Heart left ventricle (tissue), 16 donors: ENCODE measurements around the gene OR1I1. TPM values are rescaled to one million over a fixed set of nuclear protein-coding genes. Genes with fewer than 3 reads are reported as not detected.
"Not testable (repeated sequence)": the region's sequence is repeated elsewhere in the genome, so short reads cannot be mapped to it uniquely, and the experiment has no call there.

Experiments used
- ATAC-seq, 4 donors: fragments of 200-7000 bp; cut with Tn5 transposase; one replicate each; pipeline ENCODE4 v1.9.1; 2020 to 2022; ENCODE audit warnings: moderate library complexity in 4 of 4, mild to moderate bottlenecking in 3 of 4, moderate number of reproducible peaks in 1 of 4
- DNase-seq, 5 donors: peaks; one replicate each; pipeline ENCODE4 v3.0.0-alpha.2; 2020
- H3K27ac ChIP-seq, 12 donors: fragments of 200-600 bp; sonication (generic) in 4 of 12; one replicate each; pipeline versions ENCODE4 v1.5.0 to v1.8.0; 2016 to 2022; ENCODE audit warnings: mild to moderate bottlenecking in 2 of 12
- H3K27me3 ChIP-seq, 9 donors: fragments of 200-600 bp; sonication (generic) in 2 of 9; one replicate each; pipeline versions ENCODE4 v1.5.1 to v1.8.0; 2016 to 2022; ENCODE audit warnings: mild to moderate bottlenecking in 3 of 9
- H3K36me3 ChIP-seq, 9 donors: fragments of 200-600 bp; sonication (generic) in 2 of 9; one replicate each; pipeline versions ENCODE4 v1.5.0 to v1.8.0; 2018 to 2022; ENCODE audit warnings: mild to moderate bottlenecking in 2 of 9
- H3K4me1 ChIP-seq, 12 donors: fragments of 200-600 bp; sonication (generic) in 4 of 12; one replicate each; pipeline versions ENCODE4 v1.5.0 to v1.8.0; 2016 to 2022; ENCODE audit warnings: mild to moderate bottlenecking in 3 of 12
- H3K4me3 ChIP-seq, 12 donors: fragments of 200-600 bp; sonication (generic) in 4 of 12; one replicate each; pipeline versions ENCODE4 v1.5.0 to v1.8.0; 2017 to 2022; ENCODE audit warnings: mild to moderate bottlenecking in 9 of 12, moderate library complexity in 4 of 12
- H3K9me3 ChIP-seq, 12 donors: fragments of 200-600 bp; sonication (generic) in 4 of 12; one replicate each; pipeline versions ENCODE4 v1.5.0 to v1.8.0; 2016 to 2022; ENCODE audit warnings: mild to moderate bottlenecking in 1 of 12
- POLR2A ChIP-seq, 2 donors: fragments of 450-650 bp; IDR thresholded peaks; one replicate each; pipeline ENCODE4 v1.6.1; 2017; ENCODE audit warnings: antibody characterized with exemption in 2 of 2, mild to moderate bottlenecking in 2 of 2, moderate library complexity in 2 of 2
- WGBS, 4 donors: extraction: QIAGEN DNeasy Blood & Tissue Kit in 2 of 4; methylation state at CpG; one replicate each; pipeline versions ENCODE4 v1.1.5 to v1.1.7; 2013 to 2018; 5-methylcytosine and 5-hydroxymethylcytosine counted together
- intact Hi-C, 10 donors: fragments of 100-400 bp; cut with DNase I; formaldehyde crosslinking; loops; one replicate each; pipeline versions ENCODE4 v1.11.1 to v1.14.2; 2022
- polyA plus RNA-seq, 2 donors: library from polyadenylated mRNA; stranded (reverse); fragments of 200-250 nt; gene quantifications; one replicate each; pipeline ENCODE4 v1.2.3, GENCODE V29; 2013
- total RNA-seq, 9 donors: library from RNA; depleted of rRNA in 2 of 9; stranded (reverse); fragments of >200 nt in 2 of 9; fragmentation: NEBNext Ultra II Directional in 3 of 9; extraction: Animal tissue kit (Norgen Biotek cat#: 25700) in 3 of 9; gene quantifications; one replicate each; pipeline versions ENCODE4 v1.1.0 to v1.2.4, GENCODE V29; 2016 to 2023
- TF ChIP-seq, protein P1 (sequence below), 12 donors: fragments of 200-600 bp; sonication (generic) in 4 of 12; IDR thresholded peaks; one replicate each; pipeline versions ENCODE4 v1.5.0 to v1.8.0; 2018 to 2022; ENCODE audit warnings: antibody characterized with exemption in 12 of 12, mild to moderate bottlenecking in 5 of 12
- donor health status: ischemic (EF 13 %, LVEDD 7.1; RV severe dilation, severe dysfunction).
- donor health status: healthy with polysubstance abuse.
- donor health status: DM: no; HTN: yes; CAD: no.
- donor health status: DM: no; HTN: no; CAD: no.
- donor health status: ischemic (EF 25% LVEDD 6.9; RV normal size, moderate dysfunction).
- donor health status: ischemic (EF 25% LVEDD 5.7; RV mildly dilated, moderate dysfunction).
- donor health status: healthy.
- donor health status: DM: yes; HTN: yes; CAD: no.
- donor health status: ischemic (EF 35%, LVEDD 5.7; RV mildly dilated, moderate dysfunction).
- donor health status: nonischemic (EF 11% LVEDD 7.7; RV severe dilation, severe dysfunction).
- donor health status: DM: yes; HTN: yes; CAD: no.
- donor health status: PGD.
- donor health status: ischemic (EF 29% LVEDD 5.4; RV normal size, mild dysfunction).
- donor health status: nonischemic (EF 23%, LVEDD 6.1; RV moderate dilation, normal function).

Gene OR1I1
- total and polyA plus RNA-seq, 11 donors: not detected

- no peak overlapping the region for H3K27ac ChIP-seq
- H3K36me3 ChIP-seq: no peaks in the 10 kb centered on the region
Observed at GRCh38 chr19:15048128-15048527, 33.9 kb upstream of the OR1I1 start.

GRCh38 chr19:15048885-15049541 is 33.0 kb upstream of the OR1I1 start, which contains the start of gene CASP14:
TSS of gene CASP14 (plus strand) at chr19:15049480. CDS start at chr19:15052252, 2,772 bp downstream.
- no peak for ATAC-seq
- no peak for DNase-seq
- H3K27me3 ChIP-seq: peaks cover 0 to 21% (median 3%) of the 10 kb centered on the region in 9 donors
- no peak within 1 kb of the TSS for H3K27ac ChIP-seq
- 86 to 91% (median 90%) methylated on average over 11 of the region's 11 CpGs for WGBS, 4 donors
- no peaks in the 10 kb centered on the region for H3K4me1 ChIP-seq
- no peaks in the 10 kb centered on the region for H3K36me3 ChIP-seq
- H3K9me3 ChIP-seq: no peaks in the 10 kb centered on the region
- H3K4me3 ChIP-seq: no peak within 1 kb of the TSS
- TF ChIP-seq POLR2A (IDR thresholded peaks at IDR 0.05): no peak
- TF ChIP-seq, protein P1, sequence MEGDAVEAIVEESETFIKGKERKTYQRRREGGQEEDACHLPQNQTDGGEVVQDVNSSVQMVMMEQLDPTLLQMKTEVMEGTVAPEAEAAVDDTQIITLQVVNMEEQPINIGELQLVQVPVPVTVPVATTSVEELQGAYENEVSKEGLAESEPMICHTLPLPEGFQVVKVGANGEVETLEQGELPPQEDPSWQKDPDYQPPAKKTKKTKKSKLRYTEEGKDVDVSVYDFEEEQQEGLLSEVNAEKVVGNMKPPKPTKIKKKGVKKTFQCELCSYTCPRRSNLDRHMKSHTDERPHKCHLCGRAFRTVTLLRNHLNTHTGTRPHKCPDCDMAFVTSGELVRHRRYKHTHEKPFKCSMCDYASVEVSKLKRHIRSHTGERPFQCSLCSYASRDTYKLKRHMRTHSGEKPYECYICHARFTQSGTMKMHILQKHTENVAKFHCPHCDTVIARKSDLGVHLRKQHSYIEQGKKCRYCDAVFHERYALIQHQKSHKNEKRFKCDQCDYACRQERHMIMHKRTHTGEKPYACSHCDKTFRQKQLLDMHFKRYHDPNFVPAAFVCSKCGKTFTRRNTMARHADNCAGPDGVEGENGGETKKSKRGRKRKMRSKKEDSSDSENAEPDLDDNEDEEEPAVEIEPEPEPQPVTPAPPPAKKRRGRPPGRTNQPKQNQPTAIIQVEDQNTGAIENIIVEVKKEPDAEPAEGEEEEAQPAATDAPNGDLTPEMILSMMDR (IDR thresholded peaks at IDR 0.05): no peak
- intact Hi-C loops: no loop called here

More at GRCh38 chr19:15048128-15048527, 33.9 kb upstream of the OR1I1 start:
- 65 to 73% (median 71%) methylated on average over 5 of the region's 5 CpGs for WGBS, 4 donors
- no peaks in the 10 kb centered on the region for H3K9me3 ChIP-seq
- DNase-seq (no peak), ATAC-seq (no peak)
- no peak overlapping the region for H3K4me3 ChIP-seq
- intact Hi-C loops: no loop called here
- no peak for TF ChIP-seq POLR2A (IDR thresholded peaks at IDR 0.05)
- TF ChIP-seq, protein P1 (IDR thresholded peaks at IDR 0.05): no peak
- H3K4me1 ChIP-seq: no peaks in the 10 kb centered on the region
- peaks cover 0 to 21% (median 3%) of the 10 kb centered on the region in 9 donors for H3K27me3 ChIP-seq

DNA sequence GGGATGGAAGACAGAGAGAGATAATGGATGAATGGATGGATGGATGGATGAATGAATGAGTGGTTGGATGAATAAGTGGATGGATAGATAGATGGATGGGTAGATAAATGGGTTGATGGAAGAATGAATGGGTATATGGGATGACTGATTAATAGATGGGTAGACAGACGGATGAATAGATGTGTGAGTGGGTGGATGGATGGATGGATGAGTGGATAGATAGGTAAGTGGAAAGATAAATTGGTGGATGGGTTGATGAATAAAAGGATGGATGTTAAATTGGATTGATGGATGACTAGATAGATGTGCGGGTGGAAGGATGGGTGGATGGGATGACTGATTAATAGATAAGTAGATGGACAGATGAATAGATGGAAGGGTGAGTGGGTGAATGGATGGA is 31.4 kb upstream of the OR1I1 start:
- no peak overlapping the region for H3K4me3 ChIP-seq
- no peaks in the 10 kb centered on the region for H3K9me3 ChIP-seq
- 81 to 91% (median 87%) methylated on average over 2 of the region's 2 CpGs for WGBS, 4 donors
- no peak for TF ChIP-seq POLR2A (IDR thresholded peaks at IDR 0.05)
- TF ChIP-seq, protein P1 (IDR thresholded peaks at IDR 0.05): no peak
- peaks cover 0 to 23% (median 3%) of the 10 kb centered on the region in 9 donors for H3K27me3 ChIP-seq
- H3K36me3 ChIP-seq: no peaks in the 10 kb centered on the region
- no peak overlapping the region for H3K27ac ChIP-seq
- no peaks in the 10 kb centered on the region for H3K4me1 ChIP-seq
- DNase-seq: no peak
- intact Hi-C loops: no loop called here
- no peak for ATAC-seq

- intact Hi-C loops: no loop called here
- ATAC-seq: no peak
- H3K4me3 ChIP-seq: no peak overlapping the region
- H3K27me3 ChIP-seq: peaks cover 0 to 26% (median 0%) of the 10 kb centered on the region in 9 donors
- TF ChIP-seq, protein P1 (IDR thresholded peaks at IDR 0.05): no peak
- TF ChIP-seq POLR2A (IDR thresholded peaks at IDR 0.05): no peak
- DNase-seq: no peak
- no peaks in the 10 kb centered on the region for H3K4me1 ChIP-seq
- no peak overlapping the region for H3K27ac ChIP-seq
- no peaks in the 10 kb centered on the region for H3K9me3 ChIP-seq
- H3K36me3 ChIP-seq: no peaks in the 10 kb centered on the region
- WGBS, 4 donors: 76 to 81% (median 77%) methylated on average over 12 of the region's 12 CpGs
Observed at GRCh38 chr19:15062036-15062435, 20.0 kb upstream of the OR1I1 start.

- ATAC-seq, H3K4me3 ChIP-seq, intact Hi-C loops, H3K4me1 ChIP-seq, H3K36me3 ChIP-seq, H3K9me3 ChIP-seq, H3K27ac ChIP-seq, DNase-seq: not testable (repeated sequence)
- WGBS, 4 donors: 52 to 74% (median 61%) methylated on average over 4 of the region's 4 CpGs
- H3K27me3 ChIP-seq: peaks cover 0 to 22% (median 4%) of the 10 kb centered on the region in 9 donors
Observed at GRCh38 chr19:15070386-15070785, 11.6 kb upstream of the OR1I1 start.
